NCI-H1930 (cell line): ENCODE data around the gene GPR146.

Experiments
- DNase-seq, 2 experiments: peaks; one replicate each; lab custom pipeline; 2025; lab: John Stamatoyannopoulos, UW

GPR146 gene

DNA sequence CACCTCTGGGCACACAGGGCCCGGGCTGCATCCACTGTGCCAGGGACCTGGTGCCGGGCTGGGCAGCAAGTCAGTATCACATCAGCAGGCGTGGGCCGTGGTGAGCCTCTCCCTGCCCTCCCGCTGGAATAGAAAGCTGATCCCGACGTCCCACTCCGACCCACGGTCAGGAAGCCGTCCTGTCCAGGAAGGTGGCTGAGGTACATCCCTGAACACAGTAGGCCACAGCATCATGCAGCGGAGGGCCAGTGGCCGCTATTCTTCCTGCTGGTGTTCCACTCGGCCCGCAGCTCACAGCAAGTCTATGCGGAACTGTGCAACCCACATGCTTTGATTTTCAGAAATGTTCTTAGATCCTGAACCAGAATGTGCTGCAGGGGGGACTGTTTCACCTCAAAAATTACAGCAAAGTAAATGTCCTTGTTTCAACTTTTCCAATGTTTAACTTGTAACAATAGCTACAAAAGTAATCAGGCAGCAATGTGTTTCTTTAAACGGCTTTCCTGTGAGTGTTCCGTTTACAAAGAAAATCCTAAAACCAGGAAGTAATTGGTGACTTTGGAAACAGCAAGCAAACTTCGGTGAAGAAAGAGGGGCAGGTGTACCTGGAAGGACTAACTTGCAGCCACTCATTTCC, 676 bp upstream of the GPR146 start:
- DNase-seq, result no peak

DNA sequence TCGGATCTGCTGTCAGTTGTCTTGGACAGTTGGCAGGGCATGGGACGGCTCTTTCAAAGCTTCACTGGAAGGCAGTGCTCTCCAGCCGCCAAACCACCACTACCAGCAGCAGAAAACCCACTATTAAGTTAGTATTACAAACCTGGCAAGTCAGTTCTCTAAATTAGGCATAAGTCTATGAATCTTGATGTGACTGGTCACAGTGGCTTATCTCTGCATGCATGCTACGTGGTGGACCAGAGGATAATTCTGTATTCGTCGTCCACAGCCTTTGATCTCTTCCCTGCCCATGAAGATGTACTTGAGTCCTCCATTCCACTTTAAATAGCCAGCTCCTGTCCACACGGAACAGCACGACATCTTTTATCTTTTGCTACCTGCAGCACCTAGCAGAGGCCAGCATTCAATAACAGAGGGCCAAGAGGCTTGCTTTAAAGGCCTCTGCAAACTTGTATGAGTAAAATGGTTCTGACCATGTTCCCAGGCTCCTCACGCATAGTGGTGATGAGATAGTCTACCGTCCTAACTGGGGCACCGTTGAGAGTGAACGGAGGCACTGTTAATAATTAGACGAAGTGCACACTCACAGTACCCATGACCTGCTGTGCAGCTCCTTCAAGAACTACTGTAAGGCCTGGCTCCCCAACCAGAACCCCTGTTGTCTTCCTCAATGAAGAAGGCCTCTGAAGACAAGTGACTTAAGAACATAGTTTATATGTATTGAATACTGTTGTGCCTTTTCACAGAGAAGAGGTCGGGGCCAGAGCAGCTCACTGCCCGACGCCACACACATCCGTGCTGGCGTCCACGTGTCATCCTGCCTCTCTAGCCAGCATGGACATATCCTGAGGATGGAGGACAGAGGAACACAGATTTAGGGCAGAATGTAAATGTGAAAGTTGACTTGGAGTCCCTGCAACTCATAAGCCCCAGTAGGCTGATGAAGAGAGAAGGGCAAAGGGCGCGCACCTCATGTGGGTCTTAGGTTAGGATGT, 1.0 kb downstream of the GPR146 start:
- DNase-seq, result no peak

DNA sequence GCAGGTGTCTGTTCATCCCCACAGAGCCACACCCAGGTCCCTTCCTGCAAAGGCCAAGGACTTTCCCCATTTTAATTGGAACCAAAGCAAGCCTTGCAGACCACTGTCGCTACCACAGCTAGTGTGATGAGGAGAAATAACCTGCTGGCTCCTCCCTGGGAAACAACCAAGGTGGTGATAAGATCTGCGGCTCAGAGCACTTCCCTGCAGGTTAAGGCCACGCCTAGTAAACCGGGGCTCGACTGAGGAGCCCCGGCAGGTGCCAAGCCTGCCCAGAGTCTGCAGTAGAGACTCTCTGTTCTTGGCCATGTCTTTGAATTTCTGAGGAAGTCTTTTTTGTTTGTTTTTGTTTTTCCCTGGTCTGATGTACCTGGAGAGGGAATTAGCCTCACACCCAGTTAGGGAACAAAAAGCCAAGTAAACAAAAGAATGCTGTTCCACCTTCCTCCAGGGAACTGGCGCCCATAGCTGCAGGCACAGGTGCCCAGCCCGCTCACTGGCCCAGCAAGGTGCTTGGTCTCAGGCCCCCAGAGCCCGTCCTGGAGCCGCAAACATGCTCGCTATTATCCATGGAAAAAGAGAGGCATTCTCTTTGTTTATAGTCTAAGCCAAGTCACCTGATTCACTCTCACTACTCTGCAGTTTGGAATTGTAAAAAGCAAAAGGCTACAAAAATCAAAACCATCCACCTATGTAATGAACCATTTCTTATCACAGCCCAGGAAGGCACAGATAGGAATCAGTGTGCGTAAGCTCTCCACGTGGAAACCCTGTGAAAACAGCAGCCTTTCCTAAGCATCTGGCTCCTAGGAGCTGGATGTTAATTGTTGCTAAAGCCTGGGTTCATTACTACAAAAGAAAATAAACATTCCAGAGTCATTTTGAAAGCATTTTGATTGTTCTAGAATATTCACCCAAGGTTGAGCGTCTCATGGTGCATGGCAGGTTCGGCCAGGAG, 2.7 kb downstream of the GPR146 start:
- DNase-seq, result no peak

DNA sequence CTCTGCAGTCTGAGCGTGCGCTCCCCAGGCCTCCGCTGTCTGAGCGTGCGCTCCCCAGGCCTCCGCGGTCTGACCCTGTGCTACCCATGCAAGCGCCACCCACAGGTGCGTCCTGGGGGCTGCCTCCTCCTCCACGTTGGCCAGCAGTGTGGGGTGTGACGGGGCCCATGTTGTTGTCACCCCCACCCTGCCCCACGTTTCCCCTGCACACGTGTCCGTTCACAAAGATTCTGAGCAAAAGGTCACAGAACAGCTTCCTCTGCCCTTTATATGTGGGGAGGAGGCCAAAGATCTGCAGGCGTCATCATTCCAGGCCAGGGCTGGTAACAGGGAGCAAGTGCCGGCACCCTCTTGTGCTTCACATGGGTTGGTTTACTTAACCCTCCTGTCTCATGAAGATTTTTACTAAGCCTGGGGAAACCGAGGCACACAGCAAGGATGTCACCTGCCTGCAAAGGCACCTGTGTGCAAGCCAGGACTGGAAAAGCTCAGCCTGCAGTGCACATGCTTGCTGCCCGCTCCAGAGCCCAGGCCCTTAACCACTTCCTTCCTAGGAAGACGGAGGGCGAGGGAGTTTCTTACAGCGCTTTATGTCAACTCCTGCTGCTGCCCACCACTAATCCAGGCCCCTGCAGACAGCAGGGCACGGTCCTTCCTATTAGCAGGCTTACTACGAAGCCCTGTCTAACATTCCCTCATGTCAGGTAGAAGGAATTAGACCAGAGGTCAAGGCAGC, 4.8 kb downstream of the GPR146 start:
- DNase-seq, result no peak

DNA sequence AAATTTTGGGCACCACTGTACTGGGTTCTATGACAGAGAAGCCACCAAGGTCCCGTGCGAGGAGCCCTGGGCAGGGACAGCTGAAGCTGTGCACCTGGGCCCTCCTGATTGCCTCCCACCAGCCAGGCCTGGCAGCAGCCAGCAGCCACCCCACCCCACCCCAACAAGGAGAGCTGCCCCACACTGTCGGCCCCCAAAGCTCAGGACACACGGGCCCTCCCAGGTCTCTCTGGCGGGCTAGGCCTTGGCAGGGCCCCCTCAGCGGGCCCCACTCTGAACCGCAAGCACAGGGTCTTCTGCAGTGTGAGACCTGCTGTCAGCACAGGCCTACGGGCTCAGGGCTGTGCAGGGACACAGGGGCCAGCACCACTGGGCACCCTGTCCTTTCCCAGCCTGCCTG, 5.5 kb downstream of the GPR146 start:
- DNase-seq, result no peak

DNA sequence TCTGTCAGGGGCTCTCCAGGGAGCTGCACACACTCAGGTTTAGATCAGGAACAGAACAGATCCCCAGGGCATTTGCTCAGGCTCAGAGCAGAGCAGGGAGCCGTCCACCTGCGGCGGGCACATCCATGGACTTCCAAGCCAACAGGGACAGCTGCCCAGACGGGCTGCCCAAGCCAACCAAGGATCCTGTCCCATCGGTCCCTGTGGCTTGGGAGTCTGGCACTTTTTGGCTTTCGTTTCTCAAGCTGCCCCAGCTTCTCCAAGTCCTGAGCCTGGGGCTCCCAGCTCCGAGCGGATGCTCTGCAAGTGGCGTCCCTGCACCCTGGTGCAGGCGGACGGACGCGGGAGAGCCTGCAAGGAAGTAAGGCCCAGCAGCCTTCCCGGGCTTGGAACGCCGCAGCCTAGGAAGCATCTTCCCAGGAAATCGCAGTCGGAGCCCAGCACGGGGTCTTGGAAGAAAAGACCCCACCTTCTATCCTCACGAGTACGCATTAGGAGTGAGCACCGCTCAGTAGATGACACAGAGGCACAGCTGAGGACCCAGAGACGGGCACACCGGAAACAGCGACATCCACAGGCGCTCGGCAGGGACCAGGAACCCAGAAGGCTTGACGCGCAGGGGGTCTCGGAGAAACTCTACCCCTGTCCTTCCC, 6.0 kb downstream of the GPR146 start:
- no peak for DNase-seq

DNA sequence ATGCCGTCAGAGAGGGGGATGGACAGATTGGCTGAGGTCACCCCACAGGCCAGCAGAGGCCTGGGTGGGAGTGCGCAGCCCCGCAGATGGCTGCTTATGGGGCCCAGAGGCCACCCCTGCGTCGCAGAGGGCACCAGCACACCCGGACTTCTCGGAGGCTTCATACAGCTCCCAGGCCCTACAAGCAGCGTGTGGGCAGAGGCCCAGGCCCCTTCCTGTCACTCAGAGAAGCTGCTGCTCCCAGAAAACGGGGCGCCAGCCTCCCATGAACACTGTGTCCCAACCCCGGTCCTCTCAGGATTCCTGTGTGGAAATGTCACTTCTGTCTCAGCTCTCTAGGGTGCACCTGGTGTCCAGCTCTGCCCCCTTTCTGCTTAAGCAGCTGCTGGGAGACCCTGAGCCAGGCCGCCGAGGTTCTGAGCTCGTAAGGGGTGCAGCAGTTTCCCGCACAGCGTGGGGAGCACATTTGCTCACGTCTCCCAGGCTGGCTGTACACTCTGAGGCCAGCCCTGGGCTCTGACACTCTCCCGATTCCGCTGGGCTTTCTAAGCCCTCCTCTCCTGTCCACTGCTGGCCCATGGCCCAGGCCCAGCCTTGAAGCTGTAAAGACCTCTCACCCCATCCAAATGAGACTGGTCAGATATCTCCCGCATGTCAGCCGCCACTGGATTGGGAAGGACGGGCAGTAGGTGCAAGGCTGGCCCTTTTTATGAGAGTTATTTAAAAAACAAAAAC, 6.8 kb downstream of the GPR146 start:
- no peak for DNase-seq

DNA sequence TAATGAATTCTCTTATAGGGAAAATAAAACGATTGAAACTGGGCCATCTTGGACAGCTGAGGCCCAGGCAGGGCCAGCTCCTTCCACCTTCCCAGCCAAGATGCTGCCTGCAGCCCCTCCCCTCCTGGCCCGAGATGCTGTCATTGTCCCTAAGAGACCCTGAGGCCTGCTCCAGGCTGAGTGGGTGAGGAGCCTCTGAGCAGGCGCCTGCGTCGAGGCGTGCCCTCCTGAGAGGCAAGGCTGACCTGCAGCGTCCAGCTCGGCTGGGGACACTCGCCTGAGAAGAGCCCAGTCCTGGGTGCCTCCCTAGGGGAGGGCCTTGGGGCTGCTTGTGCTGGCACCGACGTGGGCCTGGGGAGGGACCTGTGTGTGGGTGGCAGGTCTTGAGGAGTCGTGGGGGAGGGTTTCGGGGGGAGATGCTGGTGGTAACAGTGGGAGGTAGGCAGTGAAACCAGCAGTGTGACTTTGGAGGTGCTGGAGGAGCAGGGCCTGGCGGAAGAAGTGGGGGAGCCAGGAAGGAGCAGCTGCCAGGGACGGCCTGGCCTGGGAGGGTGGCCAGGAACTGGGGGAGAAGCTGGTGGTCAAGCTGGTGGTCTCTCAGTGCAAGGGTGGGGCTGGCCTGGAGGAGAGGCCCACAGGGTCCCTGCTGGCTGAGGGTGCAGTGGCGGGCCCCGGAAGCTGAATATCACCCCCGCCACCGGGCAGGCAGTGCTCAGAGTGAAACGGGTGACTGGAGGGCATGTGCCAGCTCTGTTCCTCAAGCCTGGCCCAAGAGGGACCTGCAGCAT, 7.9 kb downstream of the GPR146 start:
- no peak for DNase-seq

DNA sequence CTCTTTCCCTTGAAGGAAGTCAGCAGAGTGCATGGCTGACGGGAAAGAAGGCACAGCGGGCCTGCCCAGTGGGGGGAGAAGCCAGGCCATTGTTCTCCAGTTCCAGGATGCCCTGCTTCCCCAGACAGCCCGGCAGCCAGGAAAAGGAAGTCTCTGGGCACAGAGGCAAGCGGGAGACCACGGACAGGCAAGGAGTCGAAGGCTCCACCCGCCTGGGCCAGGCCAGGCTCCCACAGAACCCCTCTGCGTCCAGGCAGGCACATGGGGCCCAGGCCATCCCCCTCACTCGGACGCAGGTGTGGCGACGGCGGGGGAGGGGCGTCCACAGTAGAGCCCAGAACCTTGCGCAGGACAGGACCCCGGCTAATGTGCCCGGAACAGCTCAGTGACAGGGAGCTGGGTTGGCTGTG, 8.7 kb downstream of the GPR146 start:
- no peak for DNase-seq

DNA sequence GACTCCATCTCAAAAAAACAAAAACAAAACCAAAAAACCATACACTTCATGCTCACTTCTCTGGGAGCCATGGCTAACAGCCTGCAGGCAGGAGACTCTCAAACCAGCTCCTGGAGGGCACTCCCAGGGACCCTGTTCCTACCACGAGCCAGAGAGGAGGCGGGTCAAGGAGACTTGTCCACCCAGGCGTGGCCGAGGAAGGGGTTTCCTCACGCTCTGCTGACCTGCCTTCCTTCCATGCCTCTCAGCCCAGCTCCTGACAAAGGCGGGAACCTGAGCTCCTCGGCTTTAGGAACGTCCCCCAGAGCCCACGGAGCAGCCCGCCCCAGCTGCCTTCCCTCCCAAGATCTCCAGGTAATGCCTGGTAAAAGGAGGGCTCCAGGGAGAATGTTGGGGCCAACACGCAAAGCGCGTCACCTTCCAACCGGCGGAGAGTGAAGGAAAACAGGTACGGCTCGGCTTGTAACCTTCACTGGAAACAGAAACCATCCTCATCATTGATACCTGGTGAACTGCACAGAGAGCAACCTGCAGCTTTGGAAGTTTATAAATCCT, 9.5 kb downstream of the GPR146 start:
- no peak for DNase-seq

DNA sequence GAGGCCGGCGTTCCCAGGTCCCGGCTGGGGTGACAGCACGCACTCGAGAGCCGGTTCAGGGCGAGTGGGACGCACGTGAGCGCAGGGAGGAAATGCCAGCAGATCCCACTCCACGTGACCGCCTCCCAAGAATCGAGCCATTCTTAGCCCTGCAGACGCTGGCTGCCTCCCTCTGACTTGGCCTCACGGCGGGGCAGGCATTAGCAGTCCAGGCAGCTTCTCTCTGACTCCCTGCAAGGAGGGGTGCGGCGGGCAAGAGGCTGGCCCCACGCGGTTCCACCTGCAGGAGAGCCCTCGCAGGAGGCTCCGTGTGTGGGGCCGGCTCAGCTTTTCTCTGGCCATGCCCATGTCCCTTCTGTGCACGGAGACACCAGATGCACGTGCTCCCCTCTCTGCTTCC, 10.1 kb downstream of the GPR146 start:
- no peak for DNase-seq

DNA sequence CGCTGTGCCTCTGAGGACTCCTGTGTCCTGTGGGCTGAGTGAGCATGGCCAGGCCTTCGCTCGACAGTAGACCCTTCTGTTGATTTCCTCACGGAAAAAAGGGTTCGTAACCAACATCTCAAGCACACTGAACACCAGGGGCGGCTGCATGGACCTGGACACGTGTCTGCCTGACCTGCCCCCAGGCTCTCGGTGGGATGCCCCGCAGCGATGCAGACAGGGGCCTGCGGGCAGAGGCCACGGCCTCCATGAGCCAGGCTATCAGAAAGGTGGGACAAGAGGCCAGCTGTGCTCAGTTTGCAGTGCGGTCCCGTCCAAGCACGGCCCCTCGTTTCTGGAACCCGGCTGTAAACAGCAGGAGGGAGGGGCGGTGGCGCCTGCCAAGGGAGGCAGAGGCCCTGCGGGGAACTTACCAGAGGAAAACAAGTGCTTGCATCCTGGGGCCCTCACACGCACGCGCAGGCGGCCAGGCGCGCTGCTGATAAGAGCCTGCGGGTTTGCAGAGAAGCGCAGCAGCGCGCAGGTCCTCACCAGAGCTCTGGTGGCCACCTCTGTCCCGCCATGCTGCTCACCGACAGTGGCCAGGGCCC, 10.6 kb downstream of the GPR146 start:
- DNase-seq, result no peak

DNA sequence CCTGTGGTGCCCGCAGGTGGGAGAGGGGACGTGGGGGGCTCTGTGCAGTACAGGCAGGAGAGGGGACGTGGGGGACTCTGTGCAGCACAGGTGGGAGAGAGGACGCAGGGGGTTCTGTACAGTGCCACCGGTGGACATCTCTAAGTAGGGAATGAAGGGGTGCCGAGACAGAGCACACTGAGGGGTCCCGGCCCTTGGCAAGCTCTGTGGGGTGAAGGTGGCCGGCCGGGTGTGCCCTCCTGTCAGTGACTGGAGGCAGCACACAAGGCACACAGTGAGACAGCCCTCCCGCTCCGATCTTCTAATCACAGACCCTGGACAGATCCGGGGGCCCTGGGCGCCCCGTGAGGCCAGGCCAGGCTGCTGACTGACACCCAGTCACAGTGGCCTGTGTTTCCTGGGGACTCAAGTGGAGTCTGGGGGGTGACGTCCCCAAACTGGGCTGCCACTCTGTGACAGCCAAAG, 11.2 kb downstream of the GPR146 start:
- DNase-seq, result no peak

DNA sequence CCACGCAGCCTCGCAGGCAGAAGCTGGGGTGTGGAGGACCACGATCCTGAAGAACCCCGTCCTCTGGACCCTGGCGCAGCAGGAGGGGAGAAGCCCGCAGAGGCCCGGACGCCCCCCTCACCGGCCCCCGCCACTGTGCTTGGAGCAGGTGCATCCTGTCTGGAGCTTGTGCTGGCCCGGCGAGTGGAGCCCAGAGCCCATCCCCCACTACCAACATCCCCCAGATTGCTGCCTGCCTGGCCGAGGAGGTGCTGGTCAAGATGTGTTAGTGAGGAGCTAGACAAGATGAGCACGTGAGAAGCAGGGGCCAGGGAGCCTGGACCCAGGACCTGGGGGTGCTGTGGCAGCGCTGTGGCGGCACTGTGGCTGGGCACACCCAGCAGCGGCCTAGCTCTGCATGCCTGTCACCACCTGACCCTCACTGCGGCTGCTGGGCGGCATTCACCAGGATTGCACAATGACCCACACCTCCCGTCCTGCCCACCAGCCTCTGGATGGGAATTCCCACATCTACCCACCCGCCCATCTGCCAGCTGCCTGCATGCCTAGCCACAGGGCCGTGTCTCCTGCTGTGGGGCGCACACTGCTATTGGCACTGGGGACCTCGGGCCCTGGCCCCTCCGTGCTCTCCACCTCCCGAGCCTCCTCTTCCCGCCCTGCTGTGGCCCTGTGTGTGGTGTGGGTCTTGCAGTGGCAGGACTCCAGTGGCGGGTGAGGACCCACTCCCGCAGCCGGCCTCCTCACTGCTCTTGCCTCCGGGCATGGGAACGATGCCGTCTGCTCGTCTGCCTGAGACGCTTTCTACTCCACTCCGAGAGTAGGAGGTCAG, 11.8 kb downstream of the GPR146 start:
- no peak for DNase-seq

DNA sequence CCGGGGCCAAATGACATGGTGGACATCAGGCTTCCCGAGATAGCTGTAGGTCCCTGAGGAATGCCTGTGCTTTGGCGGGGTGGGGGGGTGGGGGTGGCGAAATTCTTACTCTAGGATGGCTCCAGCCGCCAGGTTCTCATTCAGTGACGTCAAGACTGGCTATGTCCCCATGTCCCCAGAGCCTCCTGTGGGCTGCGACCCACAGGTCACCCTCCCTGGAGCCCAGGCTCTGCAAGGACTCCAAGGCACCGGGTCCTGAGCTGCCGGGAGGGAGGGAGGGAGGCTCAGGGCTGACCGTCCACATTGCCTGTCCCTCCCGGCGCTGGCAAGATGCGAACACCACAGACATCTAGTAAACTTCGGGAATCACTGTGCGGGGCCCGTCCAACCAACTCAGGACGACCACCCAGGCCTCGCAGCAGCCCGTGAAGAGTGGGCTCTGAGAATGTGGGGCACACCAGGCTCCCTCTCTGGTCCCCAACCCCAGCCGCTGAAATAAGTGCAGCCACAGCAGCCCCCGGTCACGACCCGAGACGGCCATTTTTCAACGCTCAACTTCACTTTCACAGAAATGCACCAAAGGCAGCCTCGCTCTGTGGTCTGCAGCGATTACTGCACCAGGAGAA, 12.6 kb downstream of the GPR146 start:
- no peak for DNase-seq

DNA sequence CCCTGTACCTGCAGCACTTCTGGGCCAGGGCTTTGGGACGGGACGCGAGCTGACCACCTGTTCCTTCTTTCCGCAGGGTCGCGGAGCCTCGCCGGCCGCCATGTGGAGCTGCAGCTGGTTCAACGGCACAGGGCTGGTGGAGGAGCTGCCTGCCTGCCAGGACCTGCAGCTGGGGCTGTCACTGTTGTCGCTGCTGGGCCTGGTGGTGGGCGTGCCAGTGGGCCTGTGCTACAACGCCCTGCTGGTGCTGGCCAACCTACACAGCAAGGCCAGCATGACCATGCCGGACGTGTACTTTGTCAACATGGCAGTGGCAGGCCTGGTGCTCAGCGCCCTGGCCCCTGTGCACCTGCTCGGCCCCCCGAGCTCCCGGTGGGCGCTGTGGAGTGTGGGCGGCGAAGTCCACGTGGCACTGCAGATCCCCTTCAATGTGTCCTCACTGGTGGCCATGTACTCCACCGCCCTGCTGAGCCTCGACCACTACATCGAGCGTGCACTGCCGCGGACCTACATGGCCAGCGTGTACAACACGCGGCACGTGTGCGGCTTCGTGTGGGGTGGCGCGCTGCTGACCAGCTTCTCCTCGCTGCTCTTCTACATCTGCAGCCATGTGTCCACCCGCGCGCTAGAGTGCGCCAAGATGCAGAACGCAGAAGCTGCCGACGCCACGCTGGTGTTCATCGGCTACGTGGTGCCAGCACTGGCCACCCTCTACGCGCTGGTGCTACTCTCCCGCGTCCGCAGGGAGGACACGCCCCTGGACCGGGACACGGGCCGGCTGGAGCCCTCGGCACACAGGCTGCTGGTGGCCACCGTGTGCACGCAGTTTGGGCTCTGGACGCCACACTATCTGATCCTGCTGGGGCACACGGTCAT, 13.3 kb downstream of the GPR146 start:
- DNase-seq, result no peak
